SK-N-MC (cell line): Measurements from ENCODE around the gene NSUN3.

Experiments used
- EZH2 ChIP-seq: fragments of 200-600 bp; sonication (generic); IDR thresholded peaks from one replicate; pipeline ENCODE4 v1.6.1; 2017; ENCODE audit warnings: antibody characterized with exemption
- FOXP2 ChIP-seq: optimal IDR thresholded peaks from 2 replicates; pipeline ENCODE3; 2011; ENCODE audit warnings: mild to moderate bottlenecking, moderate library complexity; ENCODE audit not compliant: insufficient read depth; ENCODE audit errors: extremely low read length, control extremely low read depth
- POLR2AphosphoS5 ChIP-seq: IDR thresholded peaks from 2 replicates; pipeline ENCODE4 v1.6.1; 2012; ENCODE audit warnings: mild to moderate bottlenecking, low read depth, low read length, borderline replicate concordance

DNA sequence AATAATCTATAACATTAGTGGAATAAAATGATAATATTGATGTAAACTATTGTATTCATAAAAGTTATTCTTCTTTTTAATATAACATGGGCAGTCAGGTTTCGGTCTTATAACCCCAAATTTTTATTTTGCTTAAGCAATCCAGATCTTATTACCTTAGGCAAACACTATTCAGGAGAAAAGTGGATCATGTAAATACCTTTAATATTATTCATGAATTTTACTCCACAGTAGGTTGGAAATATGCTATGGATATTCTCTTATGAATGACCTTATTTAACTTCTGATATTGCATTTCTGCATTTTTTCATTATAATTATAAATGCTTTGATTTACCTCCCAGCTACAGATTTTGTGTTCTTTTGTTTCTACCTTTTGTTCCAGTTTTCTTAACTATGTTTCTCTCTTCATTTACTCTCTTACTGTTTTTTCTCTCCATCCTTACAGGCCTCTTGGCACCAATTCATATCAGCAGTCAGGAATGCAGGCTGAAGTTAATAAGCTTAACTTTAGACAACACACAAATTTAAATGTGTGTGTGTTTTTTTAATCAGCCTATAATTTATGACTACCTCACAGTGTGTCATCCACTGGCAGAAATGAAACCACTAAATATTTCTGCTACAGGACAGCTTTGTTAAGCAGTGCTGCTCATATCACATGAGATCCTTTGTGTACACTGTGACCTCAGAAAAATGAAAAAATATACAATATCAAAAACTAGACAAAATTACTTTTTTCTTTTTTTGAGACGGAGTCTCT lies 111.0 kb downstream of the NSUN3 start:
- no peak for TF ChIP-seq POLR2AphosphoS5
- no peak for TF ChIP-seq FOXP2
- no peak for TF ChIP-seq EZH2
